GM19397 (cell line): ENCODE data around the gene AFG1L.
"Not testable (repeated sequence)": the region's sequence is repeated elsewhere in the genome, so short reads cannot be mapped to it uniquely, and the experiment has no call there.

Experiments used
- ATAC-seq: cut with Tn5 transposase; IDR thresholded peaks from one replicate; pipeline ENCODE4 v1.9.1; 2021; ENCODE audit warnings: mild to moderate bottlenecking, moderate library complexity; ENCODE audit not compliant: unreplicated experiment

AFG1L gene

GRCh38 chr6:108287373-108287772 is 7.5 kb upstream of the AFG1L start:
- ATAC-seq, result no peak

GRCh38 chr6:108288742-108289141 is 6.1 kb upstream of the AFG1L start:
- no peak for ATAC-seq

GRCh38 chr6:108291091-108291490 is 3.8 kb upstream of the AFG1L start:
- no peak for ATAC-seq

GRCh38 chr6:108292561-108292960 is 2.3 kb upstream of the AFG1L start:
- not testable (repeated sequence) for ATAC-seq

GRCh38 chr6:108293527-108294296 is 1.1 kb upstream of the AFG1L start:
- ATAC-seq, result no peak

- peak; percentile 27 for ATAC-seq
Measured at GRCh38 chr6:108294297-108294726, 542 bp upstream of the AFG1L start.

DNA sequence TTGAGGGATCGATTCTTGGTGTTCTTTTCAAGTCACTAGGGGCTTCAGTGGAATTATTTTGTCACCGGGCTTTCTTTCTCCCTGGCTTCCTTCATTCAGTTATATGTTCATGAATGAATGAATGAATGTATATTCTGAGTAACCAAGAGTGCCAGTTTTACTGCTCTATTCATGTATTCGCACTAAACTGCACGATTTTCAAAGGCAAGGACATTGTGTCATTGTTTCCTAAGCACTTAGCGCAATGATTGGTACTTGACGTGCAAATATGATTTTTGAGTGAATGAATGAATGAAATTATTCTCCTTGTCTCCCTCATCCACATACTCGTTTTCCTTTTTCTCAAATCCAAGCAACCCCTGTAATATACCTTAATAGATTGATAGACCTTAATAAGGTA is 822 bp downstream of the AFG1L start:
- no peak for ATAC-seq

GRCh38 chr6:108302386-108302785 is 7.5 kb downstream of the AFG1L start:
- no peak for ATAC-seq

- no peak for ATAC-seq
Measured at GRCh38 chr6:108304646-108305045, 9.8 kb downstream of the AFG1L start.

- not testable (repeated sequence) for ATAC-seq
Measured at GRCh38 chr6:108308641-108309040, 13.8 kb downstream of the AFG1L start.

DNA sequence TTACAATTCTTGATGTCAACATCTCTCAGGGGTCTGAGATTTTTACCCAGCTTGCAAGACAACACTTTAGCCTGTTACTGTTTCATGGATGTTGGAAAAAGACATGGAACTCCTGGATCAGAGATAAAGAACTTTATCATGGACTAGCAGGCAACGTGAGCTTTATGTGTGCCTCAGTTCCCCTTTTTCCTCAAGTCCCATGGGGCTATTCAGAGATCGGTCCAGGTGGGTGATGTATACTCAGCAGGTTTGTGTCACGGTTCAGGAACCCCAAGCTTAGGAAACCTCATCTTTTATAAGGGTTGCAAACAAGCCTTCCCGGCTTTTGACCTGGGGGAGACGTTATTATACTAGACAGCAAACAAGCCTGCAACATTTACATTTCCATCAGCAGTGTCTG is 15.0 kb downstream of the AFG1L start:
- ATAC-seq, result no peak

DNA sequence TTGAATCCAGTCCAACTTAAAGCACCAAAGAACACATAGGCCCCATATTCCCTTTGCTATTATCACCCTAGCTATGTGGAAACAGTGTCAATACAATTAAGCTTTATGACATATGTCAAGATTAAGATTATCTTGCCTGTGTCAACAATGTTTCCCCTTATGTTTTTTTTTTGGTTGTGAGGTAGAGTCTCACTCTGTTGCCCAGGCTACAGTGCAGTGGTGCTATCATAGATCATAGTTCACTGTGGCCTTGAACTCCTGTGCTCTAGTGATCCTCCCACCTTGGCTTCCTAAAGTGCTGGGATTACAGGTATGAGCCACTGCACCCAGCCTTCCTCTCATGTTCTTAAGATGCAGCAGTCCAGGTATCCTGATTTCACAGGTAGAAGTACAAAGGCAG is 17.8 kb downstream of the AFG1L start:
- no peak for ATAC-seq

DNA sequence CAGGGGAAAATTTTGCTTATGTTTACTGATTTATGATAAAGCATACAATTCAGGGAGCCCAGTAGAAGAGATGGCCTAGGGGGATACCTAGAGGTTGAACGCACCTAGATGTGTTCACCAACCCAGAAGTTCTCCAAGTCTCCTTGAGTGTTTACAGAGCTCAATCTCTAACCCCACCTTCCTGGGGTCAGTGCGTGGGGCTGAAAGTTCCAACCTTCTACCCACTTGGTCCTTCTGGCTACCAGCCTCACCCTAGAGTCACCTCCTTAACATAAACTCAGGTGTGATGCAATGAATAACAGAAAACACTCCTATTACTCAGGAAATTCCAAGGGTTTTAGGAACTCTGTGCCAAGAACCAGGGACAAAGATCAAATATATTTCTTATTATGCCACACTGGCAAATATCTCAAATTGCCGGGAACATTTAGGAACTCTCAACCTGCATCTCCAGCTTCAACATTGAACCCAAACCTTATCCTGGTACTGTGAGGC is 26.4 kb downstream of the AFG1L start:
- no peak for ATAC-seq

DNA sequence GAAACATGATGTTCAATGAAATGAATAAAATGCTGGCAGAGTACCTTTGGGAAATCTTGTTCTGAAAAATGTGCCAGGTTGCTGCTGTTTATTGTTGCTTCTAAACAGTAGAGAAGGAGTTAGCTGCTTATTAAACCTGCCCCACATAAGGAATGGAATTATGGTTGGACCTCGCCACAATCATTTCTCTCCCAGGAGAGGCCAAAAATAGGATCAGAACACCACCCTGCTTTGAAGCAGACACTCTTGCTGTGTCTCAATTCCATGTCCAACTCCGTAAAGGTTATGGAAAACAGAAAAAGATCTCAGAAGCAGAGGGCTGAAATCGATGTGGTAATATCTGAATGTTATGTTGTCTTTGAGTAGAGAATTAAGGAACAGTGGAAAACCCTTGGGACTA is 27.9 kb downstream of the AFG1L start:
- no peak for ATAC-seq

DNA sequence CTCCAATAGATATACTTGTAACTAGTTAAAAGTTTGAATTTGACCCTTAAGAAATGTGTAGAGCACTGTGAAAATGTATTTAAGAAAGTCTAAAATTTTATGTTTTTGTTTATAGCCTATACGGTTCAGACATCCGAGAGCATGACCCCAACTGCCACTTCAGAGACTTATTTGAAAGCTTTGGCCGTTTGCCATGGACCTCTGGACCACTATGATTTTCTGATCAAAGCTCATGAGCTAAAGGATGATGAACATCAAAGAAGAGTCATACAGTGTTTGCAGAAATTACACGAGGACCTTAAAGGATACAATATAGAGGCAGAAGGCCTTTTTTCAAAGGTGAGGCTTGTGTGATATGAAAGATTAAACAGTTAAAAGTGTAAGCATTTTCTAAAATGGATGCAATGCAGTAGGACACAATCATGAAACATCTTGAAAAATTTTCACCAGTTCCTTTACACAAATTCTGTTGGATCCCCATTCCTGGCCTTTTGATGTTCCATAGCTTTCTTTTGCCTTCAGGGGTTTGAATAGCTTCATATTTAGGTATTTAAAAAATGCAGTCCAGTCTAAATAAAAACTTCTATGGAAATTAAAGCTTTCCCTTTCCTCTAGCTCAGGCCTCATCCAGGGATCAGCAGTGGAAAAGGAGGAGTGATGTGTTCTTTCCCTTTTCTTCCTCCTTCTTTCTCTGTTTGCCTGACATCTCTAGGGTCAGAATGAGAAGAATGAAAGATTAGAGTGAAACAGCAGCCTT is 29.0 kb downstream of the AFG1L start:
- ATAC-seq, result no peak

- ATAC-seq, result not testable (repeated sequence)
Measured at GRCh38 chr6:108330221-108330785, 35.4 kb downstream of the AFG1L start.

GRCh38 chr6:108330806-108331205 is 36.0 kb downstream of the AFG1L start:
- ATAC-seq, result no peak

GRCh38 chr6:108331982-108332381 is 37.1 kb downstream of the AFG1L start:
- ATAC-seq, result no peak

GRCh38 chr6:108336971-108337370 is 42.1 kb downstream of the AFG1L start:
- no peak for ATAC-seq

DNA sequence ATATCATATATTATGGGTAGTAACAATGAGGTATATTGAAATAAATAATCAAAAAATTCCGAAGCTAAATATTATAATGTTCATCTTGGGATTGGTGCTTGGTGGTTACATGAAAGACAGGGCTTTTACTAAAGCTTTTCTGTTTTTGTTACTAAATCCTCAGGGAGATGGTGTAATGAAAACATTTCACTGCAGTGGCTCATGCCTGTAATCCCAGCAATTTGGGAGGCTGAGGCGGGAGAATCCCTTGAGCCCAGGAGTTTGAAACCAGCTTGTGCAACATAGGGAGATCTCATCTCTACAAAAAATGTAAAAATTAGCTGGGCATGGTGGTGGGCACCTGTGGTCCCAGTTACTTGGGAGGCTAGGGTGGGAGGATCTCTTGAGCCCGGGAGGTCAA is 42.9 kb downstream of the AFG1L start:
- no peak for ATAC-seq

DNA sequence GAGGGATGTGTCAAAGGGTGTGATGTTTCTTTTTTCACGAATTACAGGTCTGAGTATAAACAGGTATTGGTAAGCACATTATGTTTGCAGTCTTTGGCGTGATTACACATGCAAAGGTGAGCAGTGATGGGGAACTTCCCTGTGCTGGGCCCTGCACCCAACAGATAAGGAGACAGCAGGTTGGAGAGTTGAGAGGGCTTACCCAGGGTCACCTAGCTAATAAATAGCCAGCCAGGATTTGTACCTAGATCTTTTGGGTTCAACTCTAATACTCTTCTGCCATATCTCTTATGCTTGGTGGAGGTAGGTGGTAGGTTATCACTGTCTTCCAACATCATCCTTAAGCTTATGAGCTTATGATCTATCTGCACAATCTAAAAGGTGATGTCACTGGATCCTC is 46.5 kb downstream of the AFG1L start:
- no peak for ATAC-seq

DNA sequence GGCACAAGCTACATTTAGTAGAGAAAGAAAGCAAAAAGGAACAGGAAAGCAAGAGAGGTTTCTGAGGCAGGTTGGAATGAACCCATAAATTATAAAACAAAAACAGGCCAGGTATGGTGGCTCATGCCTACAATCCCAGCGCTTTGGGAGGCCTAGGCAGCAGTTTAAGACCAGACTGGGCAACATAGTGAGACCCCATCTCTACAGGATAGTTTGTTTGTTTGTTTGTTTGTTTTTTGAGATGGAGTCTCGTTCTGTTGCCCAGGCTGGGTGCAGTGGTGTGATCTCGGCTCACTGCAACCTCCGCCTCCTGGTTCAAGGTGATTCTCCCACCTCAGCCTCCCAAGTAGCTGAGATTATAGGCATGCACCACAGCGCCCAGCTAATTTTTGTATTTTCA is 49.0 kb downstream of the AFG1L start:
- ATAC-seq, result no peak
